GM12865 (cell line): ENCODE data around the gene GABRB3.

Experiments
- DNase-seq: peaks from one replicate; pipeline ENCODE4 v3.0.0; 2010; ENCODE audit warnings: low read depth
- H3K4me3 ChIP-seq: 2 replicates; pipeline ENCODE4 v1.5.1; 2011; ENCODE audit warnings: mild to moderate bottlenecking, low read depth, low read length, control low read depth
- TF ChIP-seq, protein P1 (sequence below): IDR thresholded peaks from 2 replicates; pipeline ENCODE4 v1.5.1; 2011; ENCODE audit warnings: low read length, control low read depth, low read depth, inconsistent platforms; ENCODE audit not compliant: insufficient read depth; ENCODE audit errors: missing control alignments

The GABRB3 gene

GRCh38 chr15:26521691-26522198, 251.1 kb downstream of the GABRB3 start:
- TF ChIP-seq, protein P1, sequence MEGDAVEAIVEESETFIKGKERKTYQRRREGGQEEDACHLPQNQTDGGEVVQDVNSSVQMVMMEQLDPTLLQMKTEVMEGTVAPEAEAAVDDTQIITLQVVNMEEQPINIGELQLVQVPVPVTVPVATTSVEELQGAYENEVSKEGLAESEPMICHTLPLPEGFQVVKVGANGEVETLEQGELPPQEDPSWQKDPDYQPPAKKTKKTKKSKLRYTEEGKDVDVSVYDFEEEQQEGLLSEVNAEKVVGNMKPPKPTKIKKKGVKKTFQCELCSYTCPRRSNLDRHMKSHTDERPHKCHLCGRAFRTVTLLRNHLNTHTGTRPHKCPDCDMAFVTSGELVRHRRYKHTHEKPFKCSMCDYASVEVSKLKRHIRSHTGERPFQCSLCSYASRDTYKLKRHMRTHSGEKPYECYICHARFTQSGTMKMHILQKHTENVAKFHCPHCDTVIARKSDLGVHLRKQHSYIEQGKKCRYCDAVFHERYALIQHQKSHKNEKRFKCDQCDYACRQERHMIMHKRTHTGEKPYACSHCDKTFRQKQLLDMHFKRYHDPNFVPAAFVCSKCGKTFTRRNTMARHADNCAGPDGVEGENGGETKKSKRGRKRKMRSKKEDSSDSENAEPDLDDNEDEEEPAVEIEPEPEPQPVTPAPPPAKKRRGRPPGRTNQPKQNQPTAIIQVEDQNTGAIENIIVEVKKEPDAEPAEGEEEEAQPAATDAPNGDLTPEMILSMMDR = no peak
- DNase-seq = no peak
- no peak overlapping the region for H3K4me3 ChIP-seq

- TF ChIP-seq, protein P1 = no peak
Observed at GRCh38 chr15:26521130-26521529, 251.7 kb downstream of the GABRB3 start.

DNA sequence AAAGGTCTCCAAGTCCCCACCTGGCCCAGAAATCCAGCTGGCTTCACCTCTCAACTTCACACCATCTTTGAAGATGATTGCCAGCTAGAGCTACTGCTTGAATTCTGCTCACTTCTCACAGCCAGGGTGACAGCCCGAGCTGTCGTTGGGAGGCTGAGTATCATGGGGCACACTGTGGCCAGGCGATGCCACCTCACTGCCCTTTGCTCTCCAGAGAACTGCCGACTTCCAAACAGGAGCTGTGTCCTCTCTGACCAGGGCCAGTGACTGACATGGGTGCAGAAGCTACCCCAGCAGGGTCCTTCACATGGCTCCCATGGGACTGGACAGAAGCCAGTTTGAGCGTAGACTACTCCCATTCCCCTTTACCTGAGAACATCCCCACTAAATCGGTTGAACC, 254.0 kb downstream of the GABRB3 start:
- DNase-seq = no peak
- TF ChIP-seq, protein P1 = no peak
- no peak overlapping the region for H3K4me3 ChIP-seq

More at GRCh38 chr15:26521130-26521529, 251.7 kb downstream of the GABRB3 start:
- H3K4me3 ChIP-seq = no peak overlapping the region
- DNase-seq = no peak

- TF ChIP-seq, protein P1 = no peak
- no peak overlapping the region for H3K4me3 ChIP-seq
- no peak for DNase-seq
Observed at GRCh38 chr15:26516102-26516980, 256.5 kb downstream of the GABRB3 start.

- DNase-seq = no peak
- H3K4me3 ChIP-seq = no peak overlapping the region
- TF ChIP-seq, protein P1 = no peak
Observed at GRCh38 chr15:26504009-26504408, 268.9 kb downstream of the GABRB3 start.
